ENCODE measurements around the gene ANKRD33B. TPM values are rescaled to one million over a fixed set of nuclear protein-coding genes. Genes with fewer than 3 reads are reported as not detected.
A peak's percentile ranks its signal among the peaks of the same experiment; 100 is the strongest.

Gene ANKRD33B
- total and polyA plus RNA-seq, 9 of the 15 experiments (the other 6 are each of a cell fraction or from before 2014, with no cell fraction given) = 0.10 to 1.7 (median 0.40) TPM

DNA sequence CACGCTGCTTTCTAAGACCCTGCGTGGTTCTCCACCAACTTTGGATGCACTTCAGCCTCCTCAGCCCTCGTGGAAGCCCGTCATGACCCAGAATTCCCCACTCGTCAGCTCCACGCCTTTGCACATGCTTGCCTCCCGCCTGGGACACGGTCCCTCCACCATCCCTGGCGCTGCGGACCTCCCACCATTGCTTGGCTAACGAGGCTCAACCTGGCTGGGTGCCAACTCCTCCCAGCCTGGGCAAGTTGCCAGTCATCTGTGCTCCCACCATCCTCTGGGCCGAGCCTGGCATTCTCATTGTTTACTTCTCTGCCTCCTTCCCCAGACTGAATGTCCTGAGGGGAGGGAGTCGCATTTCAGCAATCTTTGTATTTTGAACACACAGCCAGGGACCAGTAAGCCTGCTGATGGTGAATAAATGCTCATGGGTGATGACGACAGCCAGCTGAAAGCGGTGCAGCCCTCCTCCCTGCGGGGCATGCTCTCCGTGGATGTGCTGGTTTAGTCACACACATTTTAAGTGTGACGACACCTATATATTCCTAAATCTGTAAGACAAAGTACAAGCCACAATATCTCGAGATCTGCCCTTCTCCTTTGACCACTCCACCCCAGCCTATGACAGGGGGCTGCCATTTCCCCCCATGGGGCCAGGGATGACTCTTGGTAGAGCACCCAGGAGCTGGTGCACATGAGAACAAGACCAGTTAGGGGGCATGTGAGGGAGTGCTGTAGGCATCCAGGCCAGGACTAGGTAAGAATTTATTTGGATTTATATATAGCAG lies 37.6 kb downstream of the ANKRD33B start (continued):
- TF ChIP-seq, protein P1, sequence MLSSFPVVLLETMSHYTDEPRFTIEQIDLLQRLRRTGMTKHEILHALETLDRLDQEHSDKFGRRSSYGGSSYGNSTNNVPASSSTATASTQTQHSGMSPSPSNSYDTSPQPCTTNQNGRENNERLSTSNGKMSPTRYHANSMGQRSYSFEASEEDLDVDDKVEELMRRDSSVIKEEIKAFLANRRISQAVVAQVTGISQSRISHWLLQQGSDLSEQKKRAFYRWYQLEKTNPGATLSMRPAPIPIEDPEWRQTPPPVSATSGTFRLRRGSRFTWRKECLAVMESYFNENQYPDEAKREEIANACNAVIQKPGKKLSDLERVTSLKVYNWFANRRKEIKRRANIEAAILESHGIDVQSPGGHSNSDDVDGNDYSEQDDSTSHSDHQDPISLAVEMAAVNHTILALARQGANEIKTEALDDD (IDR thresholded peaks at IDR 0.05) = peak; percentile 11; the same call in 1 of the 2 replicates
- no peak for TF ChIP-seq NCOA6 (IDR thresholded peaks at IDR 0.05)
- TF ChIP-seq ZNF778 (CRISPR knock-in tag; IDR thresholded peaks at IDR 0.05) = no peak
- TF ChIP-seq RBM14 (IDR thresholded peaks at IDR 0.05; ENCODE audit: borderline replicate concordance, insufficient read depth, low read depth, low read length) = no peak
- no peak for TF ChIP-seq KDM5B (IDR thresholded peaks at IDR 0.05; ENCODE audit: insufficient replicate concordance, low read depth, low read length)
- peak in 1 of 2 experiments; percentile 45; a peak in 2 of 4 replicates for TF ChIP-seq KDM1A (IDR thresholded peaks at IDR 0.05)
- TF ChIP-seq MAFK (IDR thresholded peaks at IDR 0.05; ENCODE audit: low read length) = peak; percentile 25; the same call in 1 of the 2 replicates
- TF ChIP-seq, protein P2, sequence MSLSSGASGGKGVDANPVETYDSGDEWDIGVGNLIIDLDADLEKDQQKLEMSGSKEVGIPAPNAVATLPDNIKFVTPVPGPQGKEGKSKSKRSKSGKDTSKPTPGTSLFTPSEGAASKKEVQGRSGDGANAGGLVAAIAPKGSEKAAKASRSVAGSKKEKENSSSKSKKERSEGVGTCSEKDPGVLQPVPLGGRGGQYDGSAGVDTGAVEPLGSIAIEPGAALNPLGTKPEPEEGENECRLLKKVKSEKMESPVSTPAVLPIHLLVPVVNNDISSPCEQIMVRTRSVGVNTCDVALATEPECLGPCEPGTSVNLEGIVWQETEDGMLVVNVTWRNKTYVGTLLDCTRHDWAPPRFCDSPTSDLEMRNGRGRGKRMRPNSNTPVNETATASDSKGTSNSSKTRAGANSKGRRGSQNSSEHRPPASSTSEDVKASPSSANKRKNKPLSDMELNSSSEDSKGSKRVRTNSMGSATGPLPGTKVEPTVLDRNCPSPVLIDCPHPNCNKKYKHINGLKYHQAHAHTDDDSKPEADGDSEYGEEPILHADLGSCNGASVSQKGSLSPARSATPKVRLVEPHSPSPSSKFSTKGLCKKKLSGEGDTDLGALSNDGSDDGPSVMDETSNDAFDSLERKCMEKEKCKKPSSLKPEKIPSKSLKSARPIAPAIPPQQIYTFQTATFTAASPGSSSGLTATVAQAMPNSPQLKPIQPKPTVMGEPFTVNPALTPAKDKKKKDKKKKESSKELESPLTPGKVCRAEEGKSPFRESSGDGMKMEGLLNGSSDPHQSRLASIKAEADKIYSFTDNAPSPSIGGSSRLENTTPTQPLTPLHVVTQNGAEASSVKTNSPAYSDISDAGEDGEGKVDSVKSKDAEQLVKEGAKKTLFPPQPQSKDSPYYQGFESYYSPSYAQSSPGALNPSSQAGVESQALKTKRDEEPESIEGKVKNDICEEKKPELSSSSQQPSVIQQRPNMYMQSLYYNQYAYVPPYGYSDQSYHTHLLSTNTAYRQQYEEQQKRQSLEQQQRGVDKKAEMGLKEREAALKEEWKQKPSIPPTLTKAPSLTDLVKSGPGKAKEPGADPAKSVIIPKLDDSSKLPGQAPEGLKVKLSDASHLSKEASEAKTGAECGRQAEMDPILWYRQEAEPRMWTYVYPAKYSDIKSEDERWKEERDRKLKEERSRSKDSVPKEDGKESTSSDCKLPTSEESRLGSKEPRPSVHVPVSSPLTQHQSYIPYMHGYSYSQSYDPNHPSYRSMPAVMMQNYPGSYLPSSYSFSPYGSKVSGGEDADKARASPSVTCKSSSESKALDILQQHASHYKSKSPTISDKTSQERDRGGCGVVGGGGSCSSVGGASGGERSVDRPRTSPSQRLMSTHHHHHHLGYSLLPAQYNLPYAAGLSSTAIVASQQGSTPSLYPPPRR (CRISPR knock-in tag; IDR thresholded peaks at IDR 0.05; ENCODE audit: borderline replicate concordance) = no peak
- TF ChIP-seq, protein P3, sequence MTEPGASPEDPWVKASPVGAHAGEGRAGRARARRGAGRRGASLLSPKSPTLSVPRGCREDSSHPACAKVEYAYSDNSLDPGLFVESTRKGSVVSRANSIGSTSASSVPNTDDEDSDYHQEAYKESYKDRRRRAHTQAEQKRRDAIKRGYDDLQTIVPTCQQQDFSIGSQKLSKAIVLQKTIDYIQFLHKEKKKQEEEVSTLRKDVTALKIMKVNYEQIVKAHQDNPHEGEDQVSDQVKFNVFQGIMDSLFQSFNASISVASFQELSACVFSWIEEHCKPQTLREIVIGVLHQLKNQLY (CRISPR knock-in tag; conservative IDR thresholded peaks at IDR 0.05) = no peak
- no peak for TF ChIP-seq U2AF2 (optimal IDR thresholded peaks at IDR 0.05; ENCODE audit: low read depth, low read length)
- no peak for TF ChIP-seq BRCA1 (IDR thresholded peaks at IDR 0.05)
- TF ChIP-seq BRCA1 (CRISPR knock-in tag; IDR thresholded peaks at IDR 0.05) = no peak
- TF ChIP-seq, protein P4, sequence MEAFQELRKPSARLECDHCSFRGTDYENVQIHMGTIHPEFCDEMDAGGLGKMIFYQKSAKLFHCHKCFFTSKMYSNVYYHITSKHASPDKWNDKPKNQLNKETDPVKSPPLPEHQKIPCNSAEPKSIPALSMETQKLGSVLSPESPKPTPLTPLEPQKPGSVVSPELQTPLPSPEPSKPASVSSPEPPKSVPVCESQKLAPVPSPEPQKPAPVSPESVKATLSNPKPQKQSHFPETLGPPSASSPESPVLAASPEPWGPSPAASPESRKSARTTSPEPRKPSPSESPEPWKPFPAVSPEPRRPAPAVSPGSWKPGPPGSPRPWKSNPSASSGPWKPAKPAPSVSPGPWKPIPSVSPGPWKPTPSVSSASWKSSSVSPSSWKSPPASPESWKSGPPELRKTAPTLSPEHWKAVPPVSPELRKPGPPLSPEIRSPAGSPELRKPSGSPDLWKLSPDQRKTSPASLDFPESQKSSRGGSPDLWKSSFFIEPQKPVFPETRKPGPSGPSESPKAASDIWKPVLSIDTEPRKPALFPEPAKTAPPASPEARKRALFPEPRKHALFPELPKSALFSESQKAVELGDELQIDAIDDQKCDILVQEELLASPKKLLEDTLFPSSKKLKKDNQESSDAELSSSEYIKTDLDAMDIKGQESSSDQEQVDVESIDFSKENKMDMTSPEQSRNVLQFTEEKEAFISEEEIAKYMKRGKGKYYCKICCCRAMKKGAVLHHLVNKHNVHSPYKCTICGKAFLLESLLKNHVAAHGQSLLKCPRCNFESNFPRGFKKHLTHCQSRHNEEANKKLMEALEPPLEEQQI (IDR thresholded peaks at IDR 0.05) = no peak
- TF ChIP-seq, protein P5, sequence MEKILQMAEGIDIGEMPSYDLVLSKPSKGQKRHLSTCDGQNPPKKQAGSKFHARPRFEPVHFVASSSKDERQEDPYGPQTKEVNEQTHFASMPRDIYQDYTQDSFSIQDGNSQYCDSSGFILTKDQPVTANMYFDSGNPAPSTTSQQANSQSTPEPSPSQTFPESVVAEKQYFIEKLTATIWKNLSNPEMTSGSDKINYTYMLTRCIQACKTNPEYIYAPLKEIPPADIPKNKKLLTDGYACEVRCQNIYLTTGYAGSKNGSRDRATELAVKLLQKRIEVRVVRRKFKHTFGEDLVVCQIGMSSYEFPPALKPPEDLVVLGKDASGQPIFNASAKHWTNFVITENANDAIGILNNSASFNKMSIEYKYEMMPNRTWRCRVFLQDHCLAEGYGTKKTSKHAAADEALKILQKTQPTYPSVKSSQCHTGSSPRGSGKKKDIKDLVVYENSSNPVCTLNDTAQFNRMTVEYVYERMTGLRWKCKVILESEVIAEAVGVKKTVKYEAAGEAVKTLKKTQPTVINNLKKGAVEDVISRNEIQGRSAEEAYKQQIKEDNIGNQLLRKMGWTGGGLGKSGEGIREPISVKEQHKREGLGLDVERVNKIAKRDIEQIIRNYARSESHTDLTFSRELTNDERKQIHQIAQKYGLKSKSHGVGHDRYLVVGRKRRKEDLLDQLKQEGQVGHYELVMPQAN (IDR thresholded peaks at IDR 0.05; ENCODE audit: borderline replicate concordance) = peak; percentile 63

Data from K562 (cell line).